ENCODE measurements around the gene PPP2R2C.

PPP2R2C gene

DNA sequence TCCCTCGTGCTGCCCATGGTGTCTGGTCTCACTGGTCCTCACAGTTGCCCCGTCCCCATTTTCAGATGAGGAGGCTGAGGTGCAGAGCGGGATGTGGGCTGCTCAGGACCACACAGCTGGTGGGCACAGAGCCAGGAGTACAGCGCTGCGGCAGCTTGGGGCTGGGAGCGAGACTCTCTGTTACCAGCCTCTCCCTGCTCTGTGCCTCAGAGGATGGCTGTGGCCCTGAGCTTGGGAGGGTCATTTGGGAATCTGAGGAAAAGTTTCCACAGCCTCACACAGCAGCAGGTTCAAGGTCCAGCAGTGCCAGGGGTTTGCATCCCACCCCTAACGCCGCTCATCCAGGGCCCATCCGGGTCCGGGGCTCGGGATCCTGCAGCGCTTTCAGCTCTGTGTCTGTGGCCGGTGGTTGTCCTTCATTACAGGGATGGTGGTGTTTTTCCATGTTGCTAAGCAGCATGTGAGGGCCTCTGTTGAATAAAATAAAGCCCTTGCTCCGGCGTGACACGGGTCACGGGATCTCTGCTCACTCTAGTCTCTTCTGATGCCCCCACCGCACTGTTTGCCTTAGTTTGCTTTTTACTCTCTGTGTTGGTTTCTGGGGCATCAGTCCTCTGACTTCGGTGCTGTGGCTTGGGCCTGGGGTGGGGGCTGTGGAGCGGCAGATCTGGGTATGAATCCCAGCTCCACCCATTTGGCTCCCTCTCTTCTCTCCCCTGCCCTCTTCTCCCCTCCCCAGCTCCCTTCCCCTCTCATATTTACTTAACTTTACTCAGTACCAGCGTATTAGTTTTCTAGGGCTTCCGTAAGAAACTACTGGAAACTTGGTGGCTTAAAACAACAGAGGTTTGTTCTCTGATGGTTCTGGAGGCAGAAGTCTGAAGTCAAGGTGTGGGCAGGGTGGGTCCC, 196.3 kb downstream of the PPP2R2C start:
- TF ChIP-seq YY1 (tag by site-specific recombination; IDR thresholded peaks at IDR 0.05) (no peak), ZNF514 (tag by site-specific recombination; IDR thresholded peaks at IDR 0.05) (no peak), ZNF791 (tag by site-specific recombination; IDR thresholded peaks at IDR 0.05) (no peak), OSR2 (tag by site-specific recombination; IDR thresholded peaks at IDR 0.05) (no peak), ZNF23 (tag by site-specific recombination; IDR thresholded peaks at IDR 0.05; ENCODE audit: borderline replicate concordance) (no peak), GLI2 (tag by site-specific recombination; IDR thresholded peaks at IDR 0.05; ENCODE audit: borderline replicate concordance, low read depth) (no peak), ZNF701 (tag by site-specific recombination; IDR thresholded peaks at IDR 0.05) (no peak), ZNF394 (tag by site-specific recombination; IDR thresholded peaks at IDR 0.05; ENCODE audit: borderline replicate concordance) (no peak), ZNF560 (tag by site-specific recombination; IDR thresholded peaks at IDR 0.05; ENCODE audit: borderline replicate concordance) (no peak), WT1 (tag by site-specific recombination; IDR thresholded peaks at IDR 0.05) (no peak), ZNF549 (tag by site-specific recombination; IDR thresholded peaks at IDR 0.05) (no peak), ZNF830 (tag by site-specific recombination; IDR thresholded peaks at IDR 0.05; ENCODE audit: low read depth) (no peak), OVOL3 (tag by site-specific recombination; IDR thresholded peaks at IDR 0.05) (no peak), ZNF423 (tag by site-specific recombination; IDR thresholded peaks at IDR 0.05) (no peak), ZNF140 (tag by site-specific recombination; IDR thresholded peaks at IDR 0.05) (no peak), ZBTB20 (tag by site-specific recombination; IDR thresholded peaks at IDR 0.05) (no peak)
- TF ChIP-seq, protein P1, sequence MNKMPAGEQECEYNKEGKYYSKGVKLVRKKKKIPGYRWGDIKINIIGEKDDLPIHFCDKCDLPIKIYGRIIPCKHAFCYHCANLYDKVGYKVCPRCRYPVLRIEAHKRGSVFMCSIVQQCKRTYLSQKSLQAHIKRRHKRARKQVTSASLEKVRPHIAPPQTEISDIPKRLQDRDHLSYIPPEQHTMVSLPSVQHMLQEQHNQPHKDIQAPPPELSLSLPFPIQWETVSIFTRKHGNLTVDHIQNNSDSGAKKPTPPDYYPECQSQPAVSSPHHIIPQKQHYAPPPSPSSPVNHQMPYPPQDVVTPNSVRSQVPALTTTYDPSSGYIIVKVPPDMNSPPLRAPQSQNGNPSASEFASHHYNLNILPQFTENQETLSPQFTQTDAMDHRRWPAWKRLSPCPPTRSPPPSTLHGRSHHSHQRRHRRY (tag by site-specific recombination; IDR thresholded peaks at IDR 0.05), result no peak
- TF ChIP-seq, protein P2, sequence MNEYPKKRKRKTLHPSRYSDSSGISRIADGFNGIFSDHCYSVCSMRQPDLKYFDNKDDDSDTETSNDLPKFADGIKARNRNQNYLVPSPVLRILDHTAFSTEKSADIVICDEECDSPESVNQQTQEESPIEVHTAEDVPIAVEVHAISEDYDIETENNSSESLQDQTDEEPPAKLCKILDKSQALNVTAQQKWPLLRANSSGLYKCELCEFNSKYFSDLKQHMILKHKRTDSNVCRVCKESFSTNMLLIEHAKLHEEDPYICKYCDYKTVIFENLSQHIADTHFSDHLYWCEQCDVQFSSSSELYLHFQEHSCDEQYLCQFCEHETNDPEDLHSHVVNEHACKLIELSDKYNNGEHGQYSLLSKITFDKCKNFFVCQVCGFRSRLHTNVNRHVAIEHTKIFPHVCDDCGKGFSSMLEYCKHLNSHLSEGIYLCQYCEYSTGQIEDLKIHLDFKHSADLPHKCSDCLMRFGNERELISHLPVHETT (tag by site-specific recombination; IDR thresholded peaks at IDR 0.05), result no peak
- Histone ChIP-seq H3K9me3 (ENCODE audit: control insufficient read depth, insufficient read depth, low read depth, low read length) (no peaks in the 10 kb centered on the region), H3K27ac (ENCODE audit: extremely low read depth, low read depth, low read length) (no peak overlapping the region), H3K4me1 (ENCODE audit: control insufficient read depth, insufficient read depth, low read length) (no peaks in the 10 kb centered on the region), H3K36me3 (ENCODE audit: control insufficient read depth in 2 of 2, insufficient read depth in 1 of 2, low read length in 2 of 2) (peaks cover 0 to 38% of the 10 kb centered on the region in 2 experiments; a peak in 1 of 3 replicates), H3K4me3 (ENCODE audit: low read depth, low read length) (no peak overlapping the region)
- ChIA-PET POLR2A (no interaction called here), CTCF (interaction anchor here (1.0 to 2.0 kb wide), 2 partner anchors 25 to 270 kb away, joined by 3 to 6 read pairs; no protein-coding TSS in a partner anchor)

DNA sequence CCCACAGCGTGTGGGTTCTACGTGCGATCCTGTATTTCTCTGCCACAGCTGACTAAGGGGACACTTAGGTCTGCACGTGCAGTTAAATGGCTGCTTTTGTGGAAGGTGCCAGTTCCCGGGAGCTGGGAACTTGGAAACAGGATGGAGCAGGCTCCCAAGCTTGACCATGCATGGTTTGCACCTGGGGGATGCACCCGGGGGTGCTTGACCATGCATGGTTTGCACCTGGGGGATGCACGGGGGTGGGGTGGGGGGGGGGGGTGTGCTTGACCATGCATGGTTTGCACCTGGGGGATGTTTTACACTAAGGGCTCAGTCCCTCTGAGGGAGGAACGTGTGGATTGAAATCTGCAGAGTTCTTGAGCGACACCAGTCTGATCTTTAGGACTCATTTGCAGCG, 197.1 kb downstream of the PPP2R2C start:
- peaks cover 0 to 30% of the 10 kb centered on the region in 2 experiments; a peak in 1 of 3 replicates for H3K36me3 ChIP-seq (ENCODE audit: control insufficient read depth in 2 of 2, insufficient read depth in 1 of 2, low read length in 2 of 2)
- no peaks in the 10 kb centered on the region for H3K4me1 ChIP-seq (ENCODE audit: control insufficient read depth, insufficient read depth, low read length)
- ChIA-PET POLR2A (no interaction called here), CTCF (no interaction called here)
- H3K9me3 ChIP-seq (ENCODE audit: control insufficient read depth, insufficient read depth, low read depth, low read length), result no peaks in the 10 kb centered on the region
- H3K27ac ChIP-seq (ENCODE audit: extremely low read depth, low read depth, low read length), result no peak overlapping the region
- no peak overlapping the region for H3K4me3 ChIP-seq (ENCODE audit: low read depth, low read length)
- no peak for TF ChIP-seq ZNF350 (tag by site-specific recombination; IDR thresholded peaks at IDR 0.05)
- no peak for TF ChIP-seq ZNF211 (tag by site-specific recombination; IDR thresholded peaks at IDR 0.05; ENCODE audit: low read depth)
- TF ChIP-seq, protein P3, sequence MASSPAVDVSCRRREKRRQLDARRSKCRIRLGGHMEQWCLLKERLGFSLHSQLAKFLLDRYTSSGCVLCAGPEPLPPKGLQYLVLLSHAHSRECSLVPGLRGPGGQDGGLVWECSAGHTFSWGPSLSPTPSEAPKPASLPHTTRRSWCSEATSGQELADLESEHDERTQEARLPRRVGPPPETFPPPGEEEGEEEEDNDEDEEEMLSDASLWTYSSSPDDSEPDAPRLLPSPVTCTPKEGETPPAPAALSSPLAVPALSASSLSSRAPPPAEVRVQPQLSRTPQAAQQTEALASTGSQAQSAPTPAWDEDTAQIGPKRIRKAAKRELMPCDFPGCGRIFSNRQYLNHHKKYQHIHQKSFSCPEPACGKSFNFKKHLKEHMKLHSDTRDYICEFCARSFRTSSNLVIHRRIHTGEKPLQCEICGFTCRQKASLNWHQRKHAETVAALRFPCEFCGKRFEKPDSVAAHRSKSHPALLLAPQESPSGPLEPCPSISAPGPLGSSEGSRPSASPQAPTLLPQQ (tag by site-specific recombination; IDR thresholded peaks at IDR 0.05), result no peak
- TF ChIP-seq MYNN (tag by site-specific recombination; IDR thresholded peaks at IDR 0.05; ENCODE audit: borderline replicate concordance), result no peak
- TF ChIP-seq, protein P1 (tag by site-specific recombination; IDR thresholded peaks at IDR 0.05), result no peak
- TF ChIP-seq, protein P4, sequence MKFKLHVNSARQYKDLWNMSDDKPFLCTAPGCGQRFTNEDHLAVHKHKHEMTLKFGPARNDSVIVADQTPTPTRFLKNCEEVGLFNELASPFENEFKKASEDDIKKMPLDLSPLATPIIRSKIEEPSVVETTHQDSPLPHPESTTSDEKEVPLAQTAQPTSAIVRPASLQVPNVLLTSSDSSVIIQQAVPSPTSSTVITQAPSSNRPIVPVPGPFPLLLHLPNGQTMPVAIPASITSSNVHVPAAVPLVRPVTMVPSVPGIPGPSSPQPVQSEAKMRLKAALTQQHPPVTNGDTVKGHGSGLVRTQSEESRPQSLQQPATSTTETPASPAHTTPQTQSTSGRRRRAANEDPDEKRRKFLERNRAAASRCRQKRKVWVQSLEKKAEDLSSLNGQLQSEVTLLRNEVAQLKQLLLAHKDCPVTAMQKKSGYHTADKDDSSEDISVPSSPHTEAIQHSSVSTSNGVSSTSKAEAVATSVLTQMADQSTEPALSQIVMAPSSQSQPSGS (tag by site-specific recombination; IDR thresholded peaks at IDR 0.05; ENCODE audit: low read depth), result no peak
- TF ChIP-seq ZNF555 (tag by site-specific recombination; conservative IDR thresholded peaks at IDR 0.05), result no peak
- no peak for TF ChIP-seq ZFP37 (tag by site-specific recombination; IDR thresholded peaks at IDR 0.05)
- TF ChIP-seq SCRT2 (tag by site-specific recombination; IDR thresholded peaks at IDR 0.05), result no peak
- no peak for TF ChIP-seq ZNF157 (tag by site-specific recombination; IDR thresholded peaks at IDR 0.05)
- no peak for TF ChIP-seq ZNF426 (tag by site-specific recombination; IDR thresholded peaks at IDR 0.05)
- no peak for TF ChIP-seq MZF1 (tag by site-specific recombination; IDR thresholded peaks at IDR 0.05; ENCODE audit: borderline replicate concordance)
